GM21528 (cell line): Measurements from ENCODE around the gene LRMDA.
"Not testable (repeated sequence)": the region's sequence is repeated elsewhere in the genome, so short reads cannot be mapped to it uniquely, and the experiment has no call there.

ENCODE experiments used
- ATAC-seq: cut with Tn5 transposase; IDR thresholded peaks from one replicate; pipeline ENCODE4 v1.9.1; 2021; ENCODE audit warnings: mild to moderate bottlenecking, moderate library complexity; ENCODE audit not compliant: unreplicated experiment, low FRiP score

LRMDA gene

DNA sequence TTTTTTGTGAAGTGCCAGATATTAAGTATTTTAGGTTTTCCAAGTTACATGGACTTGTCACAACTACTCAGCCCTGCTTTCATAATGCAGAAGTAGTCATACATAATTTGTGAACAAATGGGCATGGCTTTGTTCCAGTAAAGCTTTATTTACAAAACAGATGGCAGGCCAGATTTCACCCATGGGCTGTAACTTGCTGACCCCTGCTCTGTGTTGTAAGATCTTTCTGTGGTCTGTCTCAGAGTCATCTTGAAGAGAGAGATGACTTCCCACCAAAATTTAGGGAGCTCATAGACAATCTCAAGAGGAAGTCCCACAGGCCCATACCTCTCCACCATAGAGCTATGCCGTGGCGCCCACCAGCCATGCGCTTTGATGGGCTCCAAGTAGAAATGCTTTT is 616.1 kb downstream of the LRMDA start:
- ATAC-seq, result no peak

DNA sequence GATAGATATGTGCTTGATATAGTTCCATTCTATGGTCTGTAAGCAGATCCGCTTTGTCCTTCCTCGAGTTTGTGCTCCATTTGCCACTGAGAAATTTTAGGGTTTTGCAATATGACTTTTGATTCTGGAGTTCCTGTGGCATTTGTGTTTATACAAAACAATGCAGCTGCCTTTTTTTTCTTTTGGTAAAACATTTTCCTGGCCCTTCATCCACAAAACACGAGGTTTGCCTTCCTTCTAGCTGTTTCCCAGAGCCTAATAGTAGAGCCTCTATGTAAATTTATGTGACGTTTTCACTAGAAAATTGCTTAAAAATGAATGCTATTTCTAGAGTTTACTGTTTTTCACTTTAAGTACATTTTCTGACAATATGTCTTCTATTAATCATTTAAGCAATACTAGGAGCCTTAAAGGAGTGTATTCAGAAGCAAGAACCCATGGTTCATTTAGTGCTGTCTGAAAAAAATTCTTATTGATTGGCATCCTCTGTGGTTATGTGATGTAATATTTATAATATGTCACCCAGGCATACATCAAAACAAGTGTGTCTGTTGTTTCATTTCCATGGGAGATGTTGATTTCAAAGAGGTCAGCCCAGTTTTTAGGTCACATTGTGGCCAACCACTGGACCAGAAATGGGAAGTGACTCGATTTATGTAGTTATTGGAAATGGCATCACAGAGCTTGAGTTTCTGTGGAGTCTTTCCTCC is 618.3 kb downstream of the LRMDA start:
- ATAC-seq, result no peak

- ATAC-seq, result no peak
These were observed 618.8 kb downstream of the LRMDA start for GRCh38 chr10:76050291-76050625.

- ATAC-seq, result no peak
These were observed 619.8 kb downstream of the LRMDA start for GRCh38 chr10:76051007-76051936.

DNA sequence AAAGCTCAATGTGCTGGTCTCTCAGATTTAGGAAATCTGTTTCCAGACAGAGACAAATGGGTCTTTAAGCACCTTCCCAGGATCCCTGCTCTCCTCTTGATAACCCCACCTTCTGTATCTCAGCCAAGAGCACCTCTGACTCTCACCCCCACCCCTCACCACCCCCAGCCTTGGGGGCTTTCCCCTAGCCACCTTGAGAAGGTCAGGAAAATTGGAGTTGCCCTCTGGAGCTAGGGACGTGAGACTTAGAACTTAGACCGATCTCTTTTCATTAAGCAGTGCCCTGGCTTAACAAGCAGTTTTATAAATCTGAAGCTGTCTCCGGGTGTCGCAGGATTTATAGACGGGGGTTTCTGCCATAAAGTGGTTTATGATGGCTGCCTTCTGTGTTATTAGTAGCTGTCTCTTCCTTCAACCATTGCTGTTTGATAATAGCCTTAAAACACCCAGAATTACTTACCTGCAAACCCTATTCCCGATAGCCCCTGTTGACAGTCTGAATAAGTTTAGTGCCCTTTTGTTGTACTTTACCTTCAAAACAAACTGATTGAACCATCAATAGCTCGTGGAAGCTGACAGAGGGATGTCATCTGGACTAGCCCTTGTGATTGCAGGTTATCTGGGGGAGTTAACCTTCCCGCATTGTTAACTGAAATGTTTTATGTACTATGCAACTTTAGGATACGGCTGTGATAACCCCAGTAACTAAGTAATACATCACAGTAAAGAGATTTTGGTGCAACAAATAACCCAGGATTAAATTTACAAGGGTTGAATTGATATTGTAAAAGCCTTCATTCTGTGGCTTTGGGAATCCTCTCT is 621.5 kb downstream of the LRMDA start:
- no peak for ATAC-seq

- no peak for ATAC-seq
These were observed 624.0 kb downstream of the LRMDA start for GRCh38 chr10:76055466-76055865.

- no peak for ATAC-seq
These were observed 624.5 kb downstream of the LRMDA start for GRCh38 chr10:76055963-76056362.

- not testable (repeated sequence) for ATAC-seq
These were observed 629.6 kb downstream of the LRMDA start for GRCh38 chr10:76060993-76061392.

GRCh38 chr10:76066457-76066856 is 635.0 kb downstream of the LRMDA start:
- no peak for ATAC-seq

DNA sequence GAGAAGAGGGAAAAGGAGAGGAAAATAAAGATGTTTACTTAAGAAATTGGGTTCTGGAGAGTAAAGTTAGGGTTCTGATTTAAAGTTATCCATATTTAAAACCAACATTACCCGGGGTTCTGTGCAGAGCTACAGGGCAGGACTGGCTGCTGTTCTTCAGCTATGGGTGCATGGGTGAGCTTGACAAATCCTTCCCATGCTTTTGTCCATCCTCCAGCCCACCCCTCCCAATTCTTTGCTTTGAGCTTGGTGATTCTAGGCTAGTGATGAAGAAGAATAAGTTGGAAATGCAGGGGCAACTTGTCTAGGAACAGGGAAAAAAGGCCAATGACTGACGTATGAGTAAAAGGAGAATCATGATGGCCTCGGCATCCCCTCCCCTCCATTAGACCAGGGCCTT is 636.0 kb downstream of the LRMDA start:
- ATAC-seq, result no peak

DNA sequence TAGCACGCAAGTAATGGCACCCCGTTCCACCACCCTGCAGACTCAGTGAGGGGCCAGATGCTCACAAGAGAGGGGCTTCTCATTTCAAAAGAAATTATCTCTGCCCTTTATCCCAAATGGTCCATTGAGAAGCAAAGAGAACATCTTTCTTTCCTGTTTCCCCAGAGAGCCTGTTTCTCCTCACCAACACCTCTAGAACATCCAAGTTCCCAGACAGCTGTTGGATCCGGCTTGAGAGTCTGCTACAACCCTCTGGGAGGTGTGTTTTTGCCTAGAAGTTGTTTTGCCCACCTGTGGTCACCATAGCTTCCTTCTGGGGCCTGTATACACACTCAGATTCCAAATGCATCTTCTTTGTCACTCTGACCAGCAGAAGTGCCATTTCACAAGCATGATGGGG is 637.4 kb downstream of the LRMDA start:
- no peak for ATAC-seq

GRCh38 chr10:76070916-76071315 is 639.5 kb downstream of the LRMDA start:
- ATAC-seq, result no peak

GRCh38 chr10:76071653-76072365 is 640.4 kb downstream of the LRMDA start:
- no peak for ATAC-seq

- no peak for ATAC-seq
These were observed 641.0 kb downstream of the LRMDA start for GRCh38 chr10:76072384-76072783.

- ATAC-seq, result no peak
These were observed 642.1 kb downstream of the LRMDA start for GRCh38 chr10:76073524-76073923.

DNA sequence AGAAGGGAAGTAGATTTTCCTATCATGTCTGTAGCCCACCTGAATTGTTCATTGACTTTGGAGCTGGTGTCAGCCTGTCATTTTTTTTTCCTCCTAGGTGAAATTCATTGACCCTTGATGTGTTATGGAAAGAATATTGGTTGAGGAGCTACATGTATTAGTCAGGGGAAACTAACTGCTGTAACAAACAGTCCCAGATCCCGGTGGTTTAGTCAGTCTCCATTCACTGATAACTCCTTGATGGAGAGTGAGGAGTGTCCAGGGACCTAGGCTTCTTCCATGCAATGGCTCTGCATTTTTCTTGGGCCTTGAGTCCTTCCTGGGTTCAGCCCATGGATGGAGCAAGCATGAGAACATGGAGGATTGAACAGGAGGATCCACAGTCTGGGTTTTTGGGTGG is 643.2 kb downstream of the LRMDA start:
- ATAC-seq, result no peak

DNA sequence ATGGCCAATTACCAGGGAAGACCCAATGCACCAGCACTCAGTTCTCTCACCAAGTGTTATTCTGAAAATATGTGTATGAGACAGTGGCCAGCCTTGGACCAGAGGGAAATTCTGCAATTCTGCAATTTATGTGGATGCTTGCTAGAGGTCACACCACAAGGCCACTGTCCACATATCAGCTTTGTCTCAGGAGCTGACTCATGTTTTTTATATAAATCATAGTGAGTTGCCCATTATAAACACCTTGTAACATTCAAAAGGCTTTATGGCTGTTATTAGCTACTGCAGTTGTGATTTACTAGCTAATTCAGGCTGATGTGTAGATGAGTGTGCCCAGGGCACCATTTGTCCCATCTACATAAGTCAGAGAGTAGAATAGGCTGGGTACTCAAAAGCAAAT is 649.0 kb downstream of the LRMDA start:
- no peak for ATAC-seq

DNA sequence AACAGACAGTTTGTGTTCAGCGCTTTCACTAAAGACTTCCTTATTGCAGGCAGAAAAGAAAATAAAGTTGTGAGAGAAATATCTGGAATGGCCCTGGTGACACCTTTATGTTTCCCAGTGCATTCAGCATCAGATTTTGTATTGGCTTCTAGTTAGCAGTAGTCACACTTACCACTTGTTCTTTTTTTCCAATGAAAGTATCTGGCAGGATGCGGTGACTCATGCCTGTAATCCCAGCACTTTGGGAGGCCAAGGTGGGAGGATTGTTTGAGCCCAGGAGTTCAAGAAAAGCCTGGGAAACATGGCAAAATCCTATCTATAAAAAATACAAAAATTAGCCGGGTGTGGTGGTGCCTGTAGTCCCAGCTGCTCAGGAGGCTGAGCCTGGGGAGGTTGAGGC is 649.6 kb downstream of the LRMDA start:
- ATAC-seq, result no peak

DNA sequence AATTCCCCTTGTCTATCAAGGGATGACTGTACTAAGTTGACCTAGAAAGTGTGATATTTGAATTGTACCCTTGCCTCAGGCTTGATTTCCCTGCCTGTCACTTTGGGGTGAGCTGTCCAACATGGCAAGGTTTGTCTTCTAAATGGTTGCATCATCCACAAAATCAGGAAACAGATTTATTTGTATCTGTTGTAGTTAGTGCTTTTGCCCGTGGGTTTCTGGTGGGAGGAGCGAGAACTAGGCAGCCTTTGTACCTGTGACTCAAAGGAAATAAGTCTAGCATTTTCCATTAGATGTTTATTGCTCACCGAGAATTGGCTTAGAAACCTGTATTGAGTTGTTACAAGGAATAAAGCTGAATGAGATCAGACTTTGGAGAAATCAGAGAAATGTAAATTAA is 650.8 kb downstream of the LRMDA start:
- no peak for ATAC-seq

GRCh38 chr10:76082956-76083355 is 651.5 kb downstream of the LRMDA start:
- no peak for ATAC-seq
